Endodermal cell (in vitro differentiated cells): ENCODE measurements around the gene ITGA11. TPM values are rescaled to one million over a fixed set of nuclear protein-coding genes. Genes with fewer than 3 reads are reported as not detected.

Experiments used
- DNase-seq: peaks from one replicate; pipeline ENCODE4 v3.0.0-alpha.2; 2017
- H3K27ac ChIP-seq: 2 replicates; pipeline ENCODE4 v1.5.1; 2013; ENCODE audit warnings: mild to moderate bottlenecking, low read depth, low read length, moderate library complexity
- H3K27me3 ChIP-seq: 2 replicates; pipeline ENCODE4 v1.6.1; 2013; ENCODE audit warnings: mild to moderate bottlenecking, low read length, moderate library complexity; ENCODE audit not compliant: insufficient read depth, control insufficient read depth, poor library complexity, severe bottlenecking
- H3K36me3 ChIP-seq: 2 replicates; pipeline ENCODE4 v1.7.0; 2013; ENCODE audit warnings: mild to moderate bottlenecking, low read length, moderate library complexity; ENCODE audit not compliant: control insufficient read depth, insufficient read depth
- H3K4me1 ChIP-seq: one replicate; pipeline ENCODE4 v1.7.0; 2013; ENCODE audit warnings: low read length; ENCODE audit not compliant: control insufficient read depth, insufficient read depth
- H3K4me3 ChIP-seq: 2 replicates; pipeline ENCODE4 v1.5.1; 2013; ENCODE audit warnings: mild to moderate bottlenecking, low read length, moderate library complexity
- H3K9ac ChIP-seq: 2 replicates; pipeline ENCODE4 v1.6.1; 2013; ENCODE audit warnings: mild to moderate bottlenecking, low read length, moderate library complexity; ENCODE audit not compliant: poor library complexity, severe bottlenecking; ENCODE audit errors: extremely low read depth
- H3K9me3 ChIP-seq: 2 replicates; pipeline ENCODE4 v1.6.1; 2013; ENCODE audit warnings: mild to moderate bottlenecking, low read length, moderate library complexity; ENCODE audit not compliant: control insufficient read depth
- H3K27ac Mint-ChIP-seq: 2 replicates; pipeline ENCODE4 v1.8.0; 2020; ENCODE audit warnings: mixed read lengths
- H3K27me3 Mint-ChIP-seq: 2 replicates; pipeline ENCODE4 v1.8.0; 2021; ENCODE audit warnings: mild to moderate bottlenecking, mixed read lengths; ENCODE audit not compliant: insufficient read depth
- H3K36me3 Mint-ChIP-seq: 2 replicates; pipeline ENCODE4 v1.8.0; 2020; ENCODE audit warnings: low read depth, mixed read lengths
- H3K4me1 Mint-ChIP-seq: 2 replicates; pipeline ENCODE4 v1.8.0; 2020; ENCODE audit warnings: mixed read lengths
- H3K4me3 Mint-ChIP-seq: 2 replicates; pipeline ENCODE4 v1.8.0; 2020; ENCODE audit warnings: mild to moderate bottlenecking, moderate library complexity, mixed read lengths
- H3K9me3 Mint-ChIP-seq: 2 replicates; pipeline ENCODE4 v1.8.0; 2020; ENCODE audit warnings: mild to moderate bottlenecking, mixed read lengths
- WGBS, 2 experiments: methylation state at CpG; one replicate each; pipeline versions ENCODE4 v1.1.5 to v1.1.7; 2013; ENCODE audit warnings: missing lambda C conversion rate in 2 of 2, mixed read lengths in 1 of 2; ENCODE audit not compliant: insufficient coverage in 1 of 2, insufficient read length in 1 of 2; 5-methylcytosine and 5-hydroxymethylcytosine counted together
- total RNA-seq, 2 donors: library from RNA; stranded (reverse); fragmentation: NEBNext Ultra II Directional in 1 of 2; extraction: Animal tissue kit (Norgen Biotek cat#: 25700) in 1 of 2; gene quantifications; 2 replicates in 1 of 2; 3 replicates in 1 of 2; pipeline ENCODE4 v1.2.1, GENCODE V29; 2021
- TF ChIP-seq, protein P1 (sequence below): fragments of 200-600 bp; sonication (generic); conservative IDR thresholded peaks from 2 replicates; pipeline ENCODE4 v1.5.0; 2021; ENCODE audit warnings: antibody characterized with exemption, mild to moderate bottlenecking

Gene ITGA11
- total RNA-seq, 2 donors from 2014 or later = 0.35 to 1.4 TPM

DNA sequence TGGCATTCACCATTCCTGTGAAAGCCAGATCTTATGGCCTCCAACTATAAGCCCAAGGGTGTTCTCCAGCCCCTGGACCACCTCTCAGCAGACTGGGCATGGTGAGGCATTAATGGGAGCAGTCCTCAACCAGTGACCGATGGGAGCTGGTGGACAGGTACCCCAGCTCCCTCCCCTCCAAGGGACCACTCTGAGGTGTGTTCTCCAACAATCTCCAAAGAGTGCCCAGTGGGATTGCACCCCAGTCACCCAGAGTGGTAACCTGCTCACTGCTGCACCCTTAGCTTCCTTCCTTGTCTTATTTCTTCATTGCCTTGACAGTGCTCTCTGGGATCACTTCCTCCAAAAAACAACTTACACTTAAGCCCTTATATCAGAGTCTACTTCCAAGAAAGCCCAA is 8.2 kb upstream of the ITGA11 start:
- Histone ChIP-seq H3K4me1 (no peaks in the 10 kb centered on the region), H3K4me3 (no peak overlapping the region), H3K9me3 (no peaks in the 10 kb centered on the region), H3K27ac (no peak overlapping the region), H3K27me3 (peaks cover 12% of the 10 kb centered on the region), H3K9ac (no peak overlapping the region), H3K36me3 (no peaks in the 10 kb centered on the region)
- 95% methylated on average over 1 of the region's 1 CpG; no CpG with 5 or more reads in 1 of the 2 experiments for WGBS, 2 experiments
- Mint-ChIP-seq H3K4me3 (no peak overlapping the region), H3K27ac (no peak overlapping the region), H3K36me3 (no peaks in the 10 kb centered on the region), H3K27me3 (peaks cover 41% of the 10 kb centered on the region), H3K9me3 (no peaks in the 10 kb centered on the region), H3K4me1 (no peaks in the 10 kb centered on the region)
- peak; percentile 1 for DNase-seq
- TF ChIP-seq, protein P1, sequence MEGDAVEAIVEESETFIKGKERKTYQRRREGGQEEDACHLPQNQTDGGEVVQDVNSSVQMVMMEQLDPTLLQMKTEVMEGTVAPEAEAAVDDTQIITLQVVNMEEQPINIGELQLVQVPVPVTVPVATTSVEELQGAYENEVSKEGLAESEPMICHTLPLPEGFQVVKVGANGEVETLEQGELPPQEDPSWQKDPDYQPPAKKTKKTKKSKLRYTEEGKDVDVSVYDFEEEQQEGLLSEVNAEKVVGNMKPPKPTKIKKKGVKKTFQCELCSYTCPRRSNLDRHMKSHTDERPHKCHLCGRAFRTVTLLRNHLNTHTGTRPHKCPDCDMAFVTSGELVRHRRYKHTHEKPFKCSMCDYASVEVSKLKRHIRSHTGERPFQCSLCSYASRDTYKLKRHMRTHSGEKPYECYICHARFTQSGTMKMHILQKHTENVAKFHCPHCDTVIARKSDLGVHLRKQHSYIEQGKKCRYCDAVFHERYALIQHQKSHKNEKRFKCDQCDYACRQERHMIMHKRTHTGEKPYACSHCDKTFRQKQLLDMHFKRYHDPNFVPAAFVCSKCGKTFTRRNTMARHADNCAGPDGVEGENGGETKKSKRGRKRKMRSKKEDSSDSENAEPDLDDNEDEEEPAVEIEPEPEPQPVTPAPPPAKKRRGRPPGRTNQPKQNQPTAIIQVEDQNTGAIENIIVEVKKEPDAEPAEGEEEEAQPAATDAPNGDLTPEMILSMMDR = no peak

DNA sequence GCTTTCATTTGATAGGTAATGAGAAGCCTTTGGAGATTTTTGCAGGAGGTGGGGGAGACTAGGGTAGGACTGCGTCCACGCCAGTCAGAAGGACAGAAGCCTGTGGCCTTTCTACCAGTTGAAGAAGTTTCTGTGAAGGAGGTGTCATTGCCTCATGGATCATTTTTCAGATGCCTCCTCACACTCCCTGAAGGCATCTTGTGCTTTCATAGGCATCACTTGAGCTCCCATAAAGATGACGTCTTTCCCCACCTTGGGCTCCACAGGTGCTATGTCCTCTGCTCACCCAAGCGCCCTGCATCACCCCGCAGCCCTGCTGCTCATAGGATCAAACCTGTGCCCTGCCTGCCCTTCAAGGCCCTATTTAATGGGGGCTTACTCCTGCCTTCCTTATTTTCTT is 7.5 kb upstream of the ITGA11 start:
- 76 to 77% methylated on average over 5 of the region's 5 CpGs for WGBS, 2 experiments
- no peak overlapping the region for H3K9ac ChIP-seq
- no peak overlapping the region for H3K4me3 Mint-ChIP-seq
- H3K36me3 Mint-ChIP-seq = no peaks in the 10 kb centered on the region
- no peaks in the 10 kb centered on the region for H3K9me3 ChIP-seq
- peaks cover 17% of the 10 kb centered on the region for H3K27me3 ChIP-seq
- no peak overlapping the region for H3K27ac Mint-ChIP-seq
- H3K27ac ChIP-seq = no peak overlapping the region
- no peaks in the 10 kb centered on the region for H3K4me1 Mint-ChIP-seq
- TF ChIP-seq, protein P1 = no peak
- H3K9me3 Mint-ChIP-seq = no peaks in the 10 kb centered on the region
- peak; percentile 21 for DNase-seq
- H3K36me3 ChIP-seq = no peaks in the 10 kb centered on the region
- no peak overlapping the region for H3K4me3 ChIP-seq
- H3K27me3 Mint-ChIP-seq = peaks cover 47% of the 10 kb centered on the region
- no peaks in the 10 kb centered on the region for H3K4me1 ChIP-seq

DNA sequence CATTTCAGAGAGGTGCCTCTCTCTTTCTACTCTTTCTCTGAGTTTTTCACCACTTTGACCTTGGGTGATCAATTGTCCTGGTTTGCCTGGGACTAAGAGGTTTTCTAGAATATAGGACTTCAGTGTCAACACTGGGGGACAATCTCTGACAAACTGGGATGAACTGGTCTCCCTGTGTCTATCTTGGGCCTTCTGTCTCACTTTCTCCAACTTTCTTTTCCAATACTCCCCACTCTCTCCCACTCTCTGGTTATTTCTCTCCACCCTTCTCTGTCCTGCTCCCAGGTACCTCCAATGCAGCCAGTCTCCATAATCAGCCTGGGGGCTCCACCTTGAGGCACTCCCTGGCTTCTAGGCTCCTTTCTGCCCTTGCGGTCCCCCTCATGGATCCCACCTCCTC is 4.7 kb upstream of the ITGA11 start:
- Mint-ChIP-seq H3K4me1 (peaks cover 9% of the 10 kb centered on the region), H3K27me3 (peaks cover 67% of the 10 kb centered on the region), H3K36me3 (no peaks in the 10 kb centered on the region), H3K4me3 (no peak overlapping the region), H3K9me3 (no peaks in the 10 kb centered on the region), H3K27ac (no peak overlapping the region)
- peaks cover 46% of the 10 kb centered on the region for H3K27me3 ChIP-seq
- no peaks in the 10 kb centered on the region for H3K9me3 ChIP-seq
- H3K4me3 ChIP-seq = no peak overlapping the region
- 83 to 100% methylated on average over 1 of the region's 1 CpG for whole genome bisulfite sequencing, 2 experiments
- peak; percentile 17 for DNase-seq
- H3K27ac ChIP-seq = no peak overlapping the region
- TF ChIP-seq, protein P1 = no peak
- no peaks in the 10 kb centered on the region for H3K36me3 ChIP-seq
- H3K9ac ChIP-seq = no peak overlapping the region
- no peaks in the 10 kb centered on the region for H3K4me1 ChIP-seq
